Endodermal cell (in vitro differentiated cells): ENCODE data around the gene FAM204A. TPM values are rescaled to one million over a fixed set of nuclear protein-coding genes. Genes with fewer than 3 reads are reported as not detected.

Experiments
- DNase-seq: peaks from one replicate; pipeline ENCODE4 v3.0.0-alpha.2; 2017
- H3K27ac ChIP-seq: 2 replicates; pipeline ENCODE4 v1.5.1; 2013; ENCODE audit warnings: mild to moderate bottlenecking, low read depth, low read length, moderate library complexity
- H3K27me3 ChIP-seq: 2 replicates; pipeline ENCODE4 v1.6.1; 2013; ENCODE audit warnings: mild to moderate bottlenecking, low read length, moderate library complexity; ENCODE audit not compliant: insufficient read depth, control insufficient read depth, poor library complexity, severe bottlenecking
- H3K36me3 ChIP-seq: 2 replicates; pipeline ENCODE4 v1.7.0; 2013; ENCODE audit warnings: mild to moderate bottlenecking, low read length, moderate library complexity; ENCODE audit not compliant: control insufficient read depth, insufficient read depth
- H3K4me1 ChIP-seq: one replicate; pipeline ENCODE4 v1.7.0; 2013; ENCODE audit warnings: low read length; ENCODE audit not compliant: control insufficient read depth, insufficient read depth
- H3K4me3 ChIP-seq: 2 replicates; pipeline ENCODE4 v1.5.1; 2013; ENCODE audit warnings: mild to moderate bottlenecking, low read length, moderate library complexity
- H3K9ac ChIP-seq: 2 replicates; pipeline ENCODE4 v1.6.1; 2013; ENCODE audit warnings: mild to moderate bottlenecking, low read length, moderate library complexity; ENCODE audit not compliant: poor library complexity, severe bottlenecking; ENCODE audit errors: extremely low read depth
- H3K9me3 ChIP-seq: 2 replicates; pipeline ENCODE4 v1.6.1; 2013; ENCODE audit warnings: mild to moderate bottlenecking, low read length, moderate library complexity; ENCODE audit not compliant: control insufficient read depth
- H3K27ac Mint-ChIP-seq: 2 replicates; pipeline ENCODE4 v1.8.0; 2020; ENCODE audit warnings: mixed read lengths
- H3K27me3 Mint-ChIP-seq: 2 replicates; pipeline ENCODE4 v1.8.0; 2021; ENCODE audit warnings: mild to moderate bottlenecking, mixed read lengths; ENCODE audit not compliant: insufficient read depth
- H3K36me3 Mint-ChIP-seq: 2 replicates; pipeline ENCODE4 v1.8.0; 2020; ENCODE audit warnings: low read depth, mixed read lengths
- H3K4me1 Mint-ChIP-seq: 2 replicates; pipeline ENCODE4 v1.8.0; 2020; ENCODE audit warnings: mixed read lengths
- H3K4me3 Mint-ChIP-seq: 2 replicates; pipeline ENCODE4 v1.8.0; 2020; ENCODE audit warnings: mild to moderate bottlenecking, moderate library complexity, mixed read lengths
- H3K9me3 Mint-ChIP-seq: 2 replicates; pipeline ENCODE4 v1.8.0; 2020; ENCODE audit warnings: mild to moderate bottlenecking, mixed read lengths
- CTCF ChIP-seq: fragments of 200-600 bp; sonication (generic); conservative IDR thresholded peaks from 2 replicates; pipeline ENCODE4 v1.5.0; 2021; ENCODE audit warnings: antibody characterized with exemption, mild to moderate bottlenecking
- WGBS, 2 experiments: methylation state at CpG; one replicate each; pipeline versions ENCODE4 v1.1.5 to v1.1.7; 2013; ENCODE audit warnings: missing lambda C conversion rate in 2 of 2, mixed read lengths in 1 of 2; ENCODE audit not compliant: insufficient coverage in 1 of 2, insufficient read length in 1 of 2; 5-methylcytosine and 5-hydroxymethylcytosine counted together
- total RNA-seq, 2 donors: library from RNA; stranded (reverse); fragmentation: NEBNext Ultra II Directional in 1 of 2; extraction: Animal tissue kit (Norgen Biotek cat#: 25700) in 1 of 2; gene quantifications; 2 replicates in 1 of 2; 3 replicates in 1 of 2; pipeline ENCODE4 v1.2.1, GENCODE V29; 2021

The FAM204A gene
- total RNA-seq, 2 donors from 2014 or later = 40.9 to 43.3 TPM

GRCh38 chr10:118314882-118315281 lies 27.2 kb downstream of the FAM204A start:
- H3K4me1 Mint-ChIP-seq = peaks cover 2% of the 10 kb centered on the region
- no peak overlapping the region for H3K4me3 Mint-ChIP-seq
- TF ChIP-seq CTCF = no peak
- H3K27ac Mint-ChIP-seq = no peak overlapping the region
- Histone ChIP-seq H3K4me3 (no peak overlapping the region), H3K27me3 (no peaks in the 10 kb centered on the region), H3K27ac (no peak overlapping the region), H3K9me3 (no peaks in the 10 kb centered on the region), H3K4me1 (no peaks in the 10 kb centered on the region), H3K9ac (no peak overlapping the region), H3K36me3 (peaks cover 26% of the 10 kb centered on the region)
- H3K36me3 Mint-ChIP-seq = peaks cover 10% of the 10 kb centered on the region
- no peaks in the 10 kb centered on the region for H3K9me3 Mint-ChIP-seq
- no peak for DNase-seq
- 96% methylated on average over 4 of the region's 4 CpGs; no CpG with 5 or more reads in 1 of the 2 experiments for WGBS, 2 experiments
- no peaks in the 10 kb centered on the region for H3K27me3 Mint-ChIP-seq

- no peak overlapping the region for H3K4me3 ChIP-seq
- no peak overlapping the region for H3K9ac ChIP-seq
- no peaks in the 10 kb centered on the region for H3K4me1 ChIP-seq
- no peak overlapping the region for H3K27ac ChIP-seq
- no peak for TF ChIP-seq CTCF
- no peaks in the 10 kb centered on the region for H3K9me3 Mint-ChIP-seq
- peaks cover 24% of the 10 kb centered on the region for H3K36me3 ChIP-seq
- no peaks in the 10 kb centered on the region for H3K27me3 ChIP-seq
- H3K27ac Mint-ChIP-seq = no peak overlapping the region
- peaks cover 20% of the 10 kb centered on the region for H3K36me3 Mint-ChIP-seq
- H3K9me3 ChIP-seq = no peaks in the 10 kb centered on the region
- 84 to 90% methylated on average over 2 of the region's 2 CpGs for WGBS, 2 experiments
- no peaks in the 10 kb centered on the region for H3K27me3 Mint-ChIP-seq
- H3K4me3 Mint-ChIP-seq = no peak overlapping the region
- H3K4me1 Mint-ChIP-seq = no peaks in the 10 kb centered on the region
- DNase-seq = no peak
Observed at GRCh38 chr10:118311505-118311904, 30.6 kb downstream of the FAM204A start.

- TF ChIP-seq CTCF = no peak
- no peaks in the 10 kb centered on the region for H3K27me3 Mint-ChIP-seq
- Histone ChIP-seq H3K27me3 (no peaks in the 10 kb centered on the region), H3K4me3 (no peak overlapping the region), H3K9me3 (no peaks in the 10 kb centered on the region), H3K36me3 (peaks cover 29% of the 10 kb centered on the region), H3K4me1 (no peaks in the 10 kb centered on the region), H3K27ac (no peak overlapping the region), H3K9ac (no peak overlapping the region)
- no peak overlapping the region for H3K4me3 Mint-ChIP-seq
- peaks cover 20% of the 10 kb centered on the region for H3K36me3 Mint-ChIP-seq
- no peaks in the 10 kb centered on the region for H3K4me1 Mint-ChIP-seq
- no peak for DNase-seq
- no peak overlapping the region for H3K27ac Mint-ChIP-seq
- no peaks in the 10 kb centered on the region for H3K9me3 Mint-ChIP-seq
- 88% methylated on average over 2 of the region's 2 CpGs; no CpG with 5 or more reads in 1 of the 2 experiments for WGBS, 2 experiments
Observed at GRCh38 chr10:118310822-118311221, 31.3 kb downstream of the FAM204A start.
